Activated naive CD4-positive, alpha-beta T cell treated with anti-CD3 and anti-CD28 coated beads, Interleukin-2, amount 50 U/mL, for 24 hours (primary cell): ENCODE measurements around the gene ACY1.

Source experiments
- H3K27ac Mint-ChIP-seq: one replicate; pipeline ENCODE4 v1.8.0; 2021; ENCODE audit warnings: mild to moderate bottlenecking, mixed read lengths
- H3K27me3 Mint-ChIP-seq: one replicate; pipeline ENCODE4 v1.8.0; 2021; ENCODE audit warnings: mixed read lengths
- H3K36me3 Mint-ChIP-seq: one replicate; pipeline ENCODE4 v1.8.0; 2021; ENCODE audit warnings: mixed read lengths
- H3K4me1 Mint-ChIP-seq: one replicate; pipeline ENCODE4 v1.8.0; 2021; ENCODE audit warnings: mixed read lengths
- H3K4me3 Mint-ChIP-seq: one replicate; pipeline ENCODE4 v1.8.0; 2021; ENCODE audit warnings: mild to moderate bottlenecking, mixed read lengths
- H3K9me3 Mint-ChIP-seq: one replicate; pipeline ENCODE4 v1.8.0; 2021; ENCODE audit warnings: mixed read lengths

The ACY1 gene

GRCh38 chr3:52018319-52019000 is 35.1 kb downstream of the ACY1 start:
- H3K9me3 Mint-ChIP-seq: no peaks in the 10 kb centered on the region
- H3K4me3 Mint-ChIP-seq: no peak overlapping the region
- no peak overlapping the region for H3K27ac Mint-ChIP-seq
- no peaks in the 10 kb centered on the region for H3K27me3 Mint-ChIP-seq
- no peaks in the 10 kb centered on the region for H3K36me3 Mint-ChIP-seq
- H3K4me1 Mint-ChIP-seq: no peaks in the 10 kb centered on the region

DNA sequence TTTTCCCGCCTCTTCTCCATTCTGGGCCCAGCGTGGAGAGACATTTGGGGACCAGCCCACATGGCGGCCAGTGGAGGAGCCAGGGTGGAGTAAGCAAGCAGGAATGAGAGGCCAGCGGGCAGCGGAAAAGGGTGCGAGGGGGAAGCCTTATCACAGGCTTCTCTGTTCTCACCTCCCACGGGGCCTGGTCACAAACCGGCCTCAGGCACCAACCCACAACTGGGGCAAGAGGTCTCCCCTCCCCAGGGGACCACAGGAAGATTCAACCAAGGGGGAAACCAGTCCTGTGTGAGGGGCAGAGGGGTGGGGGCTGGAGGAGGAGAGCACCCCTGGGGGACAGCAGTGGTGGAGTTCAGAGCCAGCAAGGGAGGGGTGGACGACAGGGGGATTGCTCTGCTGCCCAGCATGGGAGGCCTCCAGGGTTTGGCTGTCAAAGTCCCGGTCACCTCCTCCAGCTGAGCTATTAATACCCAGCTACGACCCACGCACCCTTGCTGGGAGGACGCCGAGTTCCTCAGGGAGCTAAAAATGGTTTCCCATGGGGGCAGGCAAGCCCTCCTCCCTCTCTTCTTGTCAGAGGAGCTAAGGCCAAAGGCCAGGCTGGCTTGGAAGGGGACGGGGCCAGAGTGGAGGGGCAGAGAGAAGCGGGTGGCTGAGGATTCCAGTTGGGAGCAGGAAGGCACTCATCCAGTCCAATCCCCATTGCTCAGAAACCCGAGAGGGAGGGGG is 36.2 kb downstream of the ACY1 start:
- no peaks in the 10 kb centered on the region for H3K9me3 Mint-ChIP-seq
- H3K4me1 Mint-ChIP-seq: no peaks in the 10 kb centered on the region
- no peaks in the 10 kb centered on the region for H3K36me3 Mint-ChIP-seq
- H3K27ac Mint-ChIP-seq: no peak overlapping the region
- H3K4me3 Mint-ChIP-seq: no peak overlapping the region
- H3K27me3 Mint-ChIP-seq: no peaks in the 10 kb centered on the region

GRCh38 chr3:52020796-52021195 is 37.5 kb downstream of the ACY1 start:
- no peaks in the 10 kb centered on the region for H3K4me1 Mint-ChIP-seq
- no peak overlapping the region for H3K27ac Mint-ChIP-seq
- H3K4me3 Mint-ChIP-seq: no peak overlapping the region
- no peaks in the 10 kb centered on the region for H3K36me3 Mint-ChIP-seq
- H3K27me3 Mint-ChIP-seq: no peaks in the 10 kb centered on the region
- no peaks in the 10 kb centered on the region for H3K9me3 Mint-ChIP-seq

DNA sequence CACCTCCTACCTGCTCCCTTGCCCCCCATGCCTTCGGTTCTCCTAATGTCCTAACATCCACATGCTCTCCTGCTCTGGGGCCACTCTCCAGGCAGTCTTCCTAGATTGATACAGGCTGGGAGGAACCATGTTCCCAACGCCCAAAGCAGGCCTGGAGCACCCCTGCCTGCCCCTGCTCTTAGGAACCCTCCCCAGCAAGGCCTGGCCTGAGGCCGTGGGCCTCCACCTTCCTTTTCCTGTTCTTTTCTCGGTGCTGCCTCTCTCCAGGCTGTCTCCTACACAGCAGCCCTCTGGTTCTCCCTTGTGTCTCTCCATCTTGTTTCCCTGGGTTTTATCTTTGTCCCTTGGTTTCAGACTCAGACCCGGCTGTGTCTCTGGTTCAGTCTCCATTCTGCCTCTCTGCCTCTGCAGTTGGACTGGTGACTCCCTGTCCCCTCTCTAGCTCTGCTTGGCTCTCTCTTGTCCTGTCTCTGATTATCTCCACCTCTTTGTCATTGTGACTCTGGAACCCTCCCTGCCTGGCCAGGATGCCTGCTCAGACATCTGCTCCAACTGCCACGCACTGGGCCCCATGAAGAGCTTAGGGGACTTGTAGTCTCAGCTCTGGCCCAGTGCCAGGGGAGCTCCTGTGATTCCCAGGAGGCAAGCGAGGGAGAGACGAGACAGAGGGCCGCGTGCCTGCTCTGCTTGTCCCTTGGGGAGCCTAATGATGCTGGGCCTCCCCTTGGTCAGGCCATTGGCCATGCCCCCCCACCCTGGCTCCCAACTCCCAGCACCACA is 38.3 kb downstream of the ACY1 start:
- Mint-ChIP-seq H3K36me3 (no peaks in the 10 kb centered on the region), H3K9me3 (no peaks in the 10 kb centered on the region), H3K4me1 (no peaks in the 10 kb centered on the region), H3K27me3 (no peaks in the 10 kb centered on the region), H3K4me3 (no peak overlapping the region), H3K27ac (peak overlapping the region; percentile 49)

- no peaks in the 10 kb centered on the region for H3K27me3 Mint-ChIP-seq
- no peak overlapping the region for H3K27ac Mint-ChIP-seq
- H3K36me3 Mint-ChIP-seq: no peaks in the 10 kb centered on the region
- no peaks in the 10 kb centered on the region for H3K9me3 Mint-ChIP-seq
- H3K4me1 Mint-ChIP-seq: no peaks in the 10 kb centered on the region
- no peak overlapping the region for H3K4me3 Mint-ChIP-seq
Measured at GRCh38 chr3:52022323-52023100, 39.2 kb downstream of the ACY1 start.

GRCh38 chr3:52023101-52023770 is 39.9 kb downstream of the ACY1 start:
- Mint-ChIP-seq H3K27me3 (no peaks in the 10 kb centered on the region), H3K4me1 (no peaks in the 10 kb centered on the region), H3K4me3 (no peak overlapping the region), H3K36me3 (no peaks in the 10 kb centered on the region), H3K27ac (no peak overlapping the region), H3K9me3 (no peaks in the 10 kb centered on the region)

- H3K36me3 Mint-ChIP-seq: no peaks in the 10 kb centered on the region
- H3K27me3 Mint-ChIP-seq: no peaks in the 10 kb centered on the region
- no peak overlapping the region for H3K4me3 Mint-ChIP-seq
- H3K27ac Mint-ChIP-seq: no peak overlapping the region
- H3K9me3 Mint-ChIP-seq: no peaks in the 10 kb centered on the region
- no peaks in the 10 kb centered on the region for H3K4me1 Mint-ChIP-seq
Measured at GRCh38 chr3:52023860-52024764, 40.8 kb downstream of the ACY1 start.

DNA sequence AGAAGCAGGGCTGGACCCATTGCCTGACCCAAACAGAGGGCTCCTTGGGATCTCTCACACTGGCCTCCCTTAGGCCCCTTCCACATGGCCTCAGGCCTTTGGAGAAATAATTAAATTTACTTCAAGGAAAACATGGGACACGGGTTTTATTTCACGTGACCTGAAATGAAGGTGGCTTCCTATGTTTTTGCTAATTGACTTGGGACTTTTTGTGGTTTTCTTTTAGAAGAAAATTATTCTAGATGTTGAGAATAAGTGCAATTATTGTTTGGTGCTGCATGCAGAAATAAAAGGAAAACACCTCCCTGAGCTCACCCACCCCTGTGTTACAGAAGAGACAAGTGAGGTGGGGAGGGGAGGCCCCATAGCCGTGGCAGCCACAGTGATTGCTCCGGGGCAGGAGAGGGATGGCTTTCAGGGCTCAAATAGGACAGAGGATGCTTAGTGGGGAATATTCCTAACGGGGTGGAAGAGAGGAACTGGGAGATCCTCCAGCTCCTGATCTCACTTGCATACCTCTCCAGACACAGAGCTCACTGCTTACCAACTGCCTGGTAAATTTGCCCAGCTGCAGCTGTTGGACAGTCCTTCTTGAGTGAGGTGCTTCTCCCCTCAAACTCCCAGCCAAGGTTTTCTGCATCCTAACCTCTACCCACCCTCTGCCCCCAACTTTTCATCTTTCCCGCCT is 41.6 kb downstream of the ACY1 start:
- Mint-ChIP-seq H3K9me3 (no peaks in the 10 kb centered on the region), H3K27me3 (no peaks in the 10 kb centered on the region), H3K27ac (no peak overlapping the region), H3K36me3 (no peaks in the 10 kb centered on the region), H3K4me1 (no peaks in the 10 kb centered on the region), H3K4me3 (no peak overlapping the region)

DNA sequence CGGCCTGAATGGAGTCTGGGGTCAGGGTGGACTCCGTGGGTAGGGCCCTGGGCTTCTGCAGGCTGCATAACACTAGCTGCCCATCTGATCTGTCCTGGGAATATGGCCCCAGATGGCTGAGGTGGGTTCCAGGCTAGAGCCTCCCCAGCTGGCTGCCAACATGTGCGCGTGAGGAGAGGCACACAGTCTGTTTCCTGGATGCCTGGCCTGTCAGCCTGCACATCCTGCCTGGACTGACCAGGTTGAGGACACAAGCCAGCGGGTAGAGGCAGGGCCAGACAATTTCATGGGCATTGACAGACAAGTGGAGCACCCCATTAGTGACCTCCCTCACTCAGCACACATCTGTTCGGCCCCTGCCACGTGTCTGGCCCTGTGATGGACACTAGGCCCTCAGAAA is 42.1 kb downstream of the ACY1 start:
- Mint-ChIP-seq H3K4me1 (no peaks in the 10 kb centered on the region), H3K9me3 (no peaks in the 10 kb centered on the region), H3K27me3 (no peaks in the 10 kb centered on the region), H3K27ac (no peak overlapping the region), H3K4me3 (no peak overlapping the region), H3K36me3 (no peaks in the 10 kb centered on the region)

DNA sequence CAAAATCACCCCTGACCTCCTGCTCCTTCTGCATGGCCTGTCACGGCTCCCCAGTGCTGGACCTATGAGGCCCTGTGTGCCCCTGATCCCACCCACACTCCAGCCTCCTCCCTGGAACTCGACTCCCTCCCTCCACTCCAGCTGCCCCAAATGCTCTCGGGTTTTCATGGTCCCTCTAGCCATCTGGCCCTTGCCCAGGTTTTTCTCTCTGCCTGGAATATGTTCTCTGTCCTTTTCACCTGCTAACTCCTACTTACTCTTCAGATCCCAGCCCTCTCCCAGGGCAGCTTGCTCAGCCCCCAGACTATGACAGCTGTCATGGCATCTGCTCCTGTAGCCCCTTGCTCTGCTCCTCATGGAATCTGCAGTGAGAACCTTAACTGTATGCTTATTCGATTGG is 42.7 kb downstream of the ACY1 start:
- Mint-ChIP-seq H3K36me3 (no peaks in the 10 kb centered on the region), H3K27ac (no peak overlapping the region), H3K27me3 (no peaks in the 10 kb centered on the region), H3K9me3 (no peaks in the 10 kb centered on the region), H3K4me1 (no peaks in the 10 kb centered on the region), H3K4me3 (no peak overlapping the region)

GRCh38 chr3:52028572-52028971 is 45.2 kb downstream of the ACY1 start:
- Mint-ChIP-seq H3K27me3 (no peaks in the 10 kb centered on the region), H3K4me1 (no peaks in the 10 kb centered on the region), H3K4me3 (no peak overlapping the region), H3K36me3 (no peaks in the 10 kb centered on the region), H3K27ac (no peak overlapping the region), H3K9me3 (no peaks in the 10 kb centered on the region)

DNA sequence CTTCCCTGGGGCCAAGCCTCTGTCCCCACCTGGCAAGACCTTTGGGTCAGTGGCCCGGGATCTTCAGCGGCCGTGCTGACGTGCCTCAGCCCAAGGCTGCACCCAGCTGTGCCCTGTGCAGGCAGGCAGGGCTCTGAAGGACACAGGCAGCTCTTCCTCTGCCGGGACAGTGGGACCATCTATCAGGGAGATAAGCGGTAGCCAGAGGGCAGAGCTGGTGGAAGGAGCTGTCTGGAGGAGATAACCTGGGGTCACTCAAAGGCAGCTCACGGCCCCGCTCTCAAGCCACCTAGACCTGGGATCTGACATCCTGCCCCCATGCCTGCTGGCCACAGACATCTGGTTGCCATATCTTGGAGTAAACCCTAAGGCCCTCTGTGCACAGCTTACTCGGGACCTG is 45.7 kb downstream of the ACY1 start:
- no peak overlapping the region for H3K4me3 Mint-ChIP-seq
- no peak overlapping the region for H3K27ac Mint-ChIP-seq
- H3K27me3 Mint-ChIP-seq: no peaks in the 10 kb centered on the region
- no peaks in the 10 kb centered on the region for H3K9me3 Mint-ChIP-seq
- no peaks in the 10 kb centered on the region for H3K4me1 Mint-ChIP-seq
- H3K36me3 Mint-ChIP-seq: no peaks in the 10 kb centered on the region

DNA sequence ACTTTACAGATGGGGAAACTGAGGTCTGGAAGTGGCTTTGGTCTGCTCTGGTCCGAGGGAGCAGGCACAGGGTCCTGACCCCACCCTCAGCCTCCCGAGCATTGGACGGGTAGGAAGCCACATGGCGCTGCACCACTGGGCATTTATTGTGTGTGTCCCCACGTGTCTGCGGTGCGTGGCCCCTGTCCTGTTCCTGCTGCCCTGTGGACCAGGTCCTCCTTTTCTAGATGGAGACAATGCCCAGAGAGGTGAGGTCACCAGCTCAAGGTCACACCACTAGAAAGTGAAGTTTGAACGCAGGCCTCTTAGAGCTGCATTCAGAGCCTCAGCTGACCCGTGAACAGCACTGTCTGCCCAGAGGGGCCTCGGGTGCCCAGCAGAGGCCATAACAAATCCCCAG is 46.2 kb downstream of the ACY1 start:
- H3K4me3 Mint-ChIP-seq: no peak overlapping the region

More for the DNA sequence above, 46.2 kb downstream of the ACY1 start:
- H3K36me3 Mint-ChIP-seq: no peaks in the 10 kb centered on the region
- no peaks in the 10 kb centered on the region for H3K9me3 Mint-ChIP-seq
- no peak overlapping the region for H3K27ac Mint-ChIP-seq
- no peaks in the 10 kb centered on the region for H3K27me3 Mint-ChIP-seq
- H3K4me1 Mint-ChIP-seq: no peaks in the 10 kb centered on the region
